ENCODE data around the gene EXOC3L4.

DNA sequence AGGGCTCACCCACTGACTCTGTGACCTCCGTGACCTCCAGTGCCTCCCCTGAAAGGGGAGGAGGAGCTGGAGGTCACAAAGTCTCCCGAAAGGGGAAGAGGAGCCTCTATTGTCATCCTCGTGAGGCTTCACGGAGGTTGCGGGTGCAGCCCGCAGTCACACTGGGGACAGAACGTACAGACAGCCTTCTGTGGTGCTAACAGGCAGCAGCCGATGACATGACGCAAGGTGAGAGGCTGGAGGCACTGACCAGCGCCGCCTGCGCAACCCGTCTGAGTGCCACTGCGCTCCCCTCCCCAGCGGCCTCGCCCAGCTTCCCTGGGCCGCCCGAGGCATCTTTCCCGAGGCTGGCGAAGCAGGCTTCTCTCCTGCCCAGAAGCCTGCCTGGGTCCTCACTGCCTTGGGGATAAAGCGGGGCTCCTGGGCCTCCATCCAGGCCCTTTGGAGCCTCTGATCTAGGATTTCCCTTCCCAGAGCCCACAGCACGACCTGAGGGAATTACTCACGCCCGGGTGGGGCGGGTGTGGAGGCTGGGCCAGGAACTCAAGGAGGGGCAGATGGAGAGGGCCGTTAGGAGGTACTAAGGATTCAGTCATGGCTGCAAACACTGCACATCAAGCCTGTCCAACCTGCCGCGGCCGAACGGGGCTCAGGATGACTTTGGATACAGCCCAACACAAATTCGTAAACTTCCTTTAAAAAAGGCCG, 22.8 kb upstream of the EXOC3L4 start:
- TF ChIP-seq POLR2A (IDR thresholded peaks at IDR 0.05; ENCODE audit: low read length) (no peak), GATA1 (IDR thresholded peaks at IDR 0.05; ENCODE audit: low read depth, low read length) (no peak)
